Tibial artery (tissue), 4 donors: Measurements from ENCODE around the gene TMEM233.

Experiments used
- DNase-seq, 2 donors: peaks; one replicate each; pipeline ENCODE4 v3.0.0-alpha.2; 2019
- H3K27ac ChIP-seq, 2 donors: fragments of 200-600 bp; sonication (generic) in 1 of 2; 1 replicate in 1 of 2; 2 replicates in 1 of 2; pipeline ENCODE4 v1.5.1; 2018 to 2019; ENCODE audit warnings: mild to moderate bottlenecking in 1 of 2
- H3K27me3 ChIP-seq, 2 donors: fragments of 200-600 bp; sonication (generic) in 1 of 2; one replicate each; pipeline versions ENCODE4 v1.5.1 to v1.6.0; 2016 to 2019
- H3K36me3 ChIP-seq, 3 donors: fragments of 200-600 bp; sonication (generic) in 2 of 3; one replicate each; pipeline ENCODE4 v1.5.1; 2016 to 2019; ENCODE audit warnings: mild to moderate bottlenecking in 2 of 3
- H3K4me1 ChIP-seq, 4 donors: fragments of 200-600 bp; sonication (generic) in 2 of 4; 1 replicate in 3 of 4; 2 replicates in 1 of 4; pipeline ENCODE4 v1.5.1; 2016 to 2019
- H3K4me3 ChIP-seq, 2 donors: fragments of 200-600 bp; sonication (generic) in 1 of 2; 1 replicate in 1 of 2; 2 replicates in 1 of 2; pipeline ENCODE4 v1.5.1; 2018 to 2019; ENCODE audit warnings: mild to moderate bottlenecking in 2 of 2
- H3K9me3 ChIP-seq, 3 donors: fragments of 200-600 bp; sonication (generic) in 1 of 3; one replicate each; pipeline ENCODE4 v1.5.1; 2016 to 2019
- intact Hi-C: fragments of 100-400 bp; cut with DNase I; formaldehyde crosslinking; loops from one replicate; pipeline ENCODE4 v1.15.0; 2023; ENCODE audit warnings: low total_unique reads
- TF ChIP-seq, protein P1 (sequence below), 2 experiments: fragments of 200-600 bp in 1 of 2; fragments of 450-650 bp in 1 of 2; IDR thresholded peaks; one replicate each; pipeline ENCODE4 v1.5.1; 2017 to 2019; ENCODE audit warnings: antibody characterized with exemption in 2 of 2, mild to moderate bottlenecking in 1 of 2, moderate library complexity in 1 of 2

TMEM233 gene

DNA sequence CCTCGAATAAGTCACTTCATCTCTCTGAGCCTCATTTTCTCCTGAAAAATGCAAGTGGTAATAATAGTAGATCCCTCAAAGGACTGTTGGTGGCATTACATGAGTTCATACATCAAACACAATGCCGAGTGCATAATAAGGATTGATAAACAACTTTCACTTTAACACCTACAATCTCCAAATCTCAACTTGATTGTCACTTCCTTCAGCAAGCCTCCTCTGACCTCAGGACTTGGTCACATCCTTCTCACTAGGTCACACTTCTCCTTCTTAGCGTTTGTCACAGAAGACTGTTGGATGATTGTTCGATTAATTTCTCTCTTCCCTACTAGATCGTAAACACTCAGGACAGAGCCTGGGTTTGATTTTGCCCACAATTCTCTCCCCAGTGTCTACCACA is 66.5 kb downstream of the TMEM233 start:
- DNase-seq: no peak
- intact Hi-C loops: no loop called here
- TF ChIP-seq, protein P1, sequence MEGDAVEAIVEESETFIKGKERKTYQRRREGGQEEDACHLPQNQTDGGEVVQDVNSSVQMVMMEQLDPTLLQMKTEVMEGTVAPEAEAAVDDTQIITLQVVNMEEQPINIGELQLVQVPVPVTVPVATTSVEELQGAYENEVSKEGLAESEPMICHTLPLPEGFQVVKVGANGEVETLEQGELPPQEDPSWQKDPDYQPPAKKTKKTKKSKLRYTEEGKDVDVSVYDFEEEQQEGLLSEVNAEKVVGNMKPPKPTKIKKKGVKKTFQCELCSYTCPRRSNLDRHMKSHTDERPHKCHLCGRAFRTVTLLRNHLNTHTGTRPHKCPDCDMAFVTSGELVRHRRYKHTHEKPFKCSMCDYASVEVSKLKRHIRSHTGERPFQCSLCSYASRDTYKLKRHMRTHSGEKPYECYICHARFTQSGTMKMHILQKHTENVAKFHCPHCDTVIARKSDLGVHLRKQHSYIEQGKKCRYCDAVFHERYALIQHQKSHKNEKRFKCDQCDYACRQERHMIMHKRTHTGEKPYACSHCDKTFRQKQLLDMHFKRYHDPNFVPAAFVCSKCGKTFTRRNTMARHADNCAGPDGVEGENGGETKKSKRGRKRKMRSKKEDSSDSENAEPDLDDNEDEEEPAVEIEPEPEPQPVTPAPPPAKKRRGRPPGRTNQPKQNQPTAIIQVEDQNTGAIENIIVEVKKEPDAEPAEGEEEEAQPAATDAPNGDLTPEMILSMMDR (IDR thresholded peaks at IDR 0.05): no peak

DNA sequence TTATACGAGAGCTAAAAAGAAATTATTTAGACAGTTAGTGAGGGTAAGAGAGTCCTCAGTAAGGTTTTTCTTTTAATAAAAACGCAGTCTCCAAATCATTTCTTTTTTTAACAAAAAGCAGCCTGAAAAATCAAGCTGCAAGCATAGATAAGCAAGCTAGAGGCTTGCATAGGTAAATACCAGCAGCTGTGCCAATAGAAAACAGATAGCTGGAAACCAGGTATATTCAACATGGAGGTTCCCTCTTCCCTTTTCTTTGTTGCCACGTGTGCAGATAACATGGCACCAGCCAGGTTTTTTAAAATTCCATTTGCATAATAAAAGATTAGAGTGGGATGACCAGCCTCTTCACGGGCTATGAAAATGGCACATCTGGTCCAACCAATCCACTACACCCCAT is 68.3 kb downstream of the TMEM233 start:
- no peak overlapping the region for H3K4me3 ChIP-seq
- H3K9me3 ChIP-seq: no peaks in the 10 kb centered on the region
- peaks cover 0 to 6% (median 2%) of the 10 kb centered on the region in 4 donors for H3K4me1 ChIP-seq
- intact Hi-C loops: no loop called here
- H3K27ac ChIP-seq: no peak overlapping the region
- H3K27me3 ChIP-seq: no peaks in the 10 kb centered on the region
- TF ChIP-seq, protein P1 (IDR thresholded peaks at IDR 0.05): no peak
- no peaks in the 10 kb centered on the region for H3K36me3 ChIP-seq
- no peak for DNase-seq

More for the DNA sequence above, 66.5 kb downstream of the TMEM233 start:
- H3K4me3 ChIP-seq: no peak overlapping the region
- H3K27ac ChIP-seq: no peak overlapping the region
- no peaks in the 10 kb centered on the region for H3K4me1 ChIP-seq
- H3K27me3 ChIP-seq: no peaks in the 10 kb centered on the region
- no peaks in the 10 kb centered on the region for H3K36me3 ChIP-seq
- H3K9me3 ChIP-seq: no peaks in the 10 kb centered on the region

DNA sequence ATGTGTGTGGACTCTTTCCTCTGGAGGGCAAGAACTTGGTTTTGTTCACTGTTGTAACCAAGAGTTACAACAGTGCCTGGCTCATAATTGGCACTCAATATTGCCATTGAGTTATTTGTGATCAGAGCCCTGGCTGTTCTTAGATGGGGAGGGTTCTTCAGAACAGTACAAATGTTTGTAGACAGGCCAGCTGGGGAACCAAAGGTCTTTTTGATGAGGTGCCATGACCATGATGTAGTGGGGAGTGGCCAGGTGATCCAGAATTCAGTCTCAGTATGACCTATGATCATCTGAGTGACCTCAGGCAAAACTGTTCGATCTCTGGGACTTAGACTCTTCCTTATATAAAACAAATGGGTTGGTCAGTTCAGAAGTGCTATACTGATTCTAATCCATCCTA is 71.1 kb downstream of the TMEM233 start:
- Histone ChIP-seq H3K36me3 (no peaks in the 10 kb centered on the region), H3K9me3 (no peaks in the 10 kb centered on the region), H3K27ac (no peak overlapping the region), H3K4me3 (no peak overlapping the region), H3K27me3 (no peaks in the 10 kb centered on the region), H3K4me1 (peaks cover 0 to 23% (median 12%) of the 10 kb centered on the region in 4 donors)
- DNase-seq: no peak
- intact Hi-C loops: no loop called here
- TF ChIP-seq, protein P1 (IDR thresholded peaks at IDR 0.05): no peak

DNA sequence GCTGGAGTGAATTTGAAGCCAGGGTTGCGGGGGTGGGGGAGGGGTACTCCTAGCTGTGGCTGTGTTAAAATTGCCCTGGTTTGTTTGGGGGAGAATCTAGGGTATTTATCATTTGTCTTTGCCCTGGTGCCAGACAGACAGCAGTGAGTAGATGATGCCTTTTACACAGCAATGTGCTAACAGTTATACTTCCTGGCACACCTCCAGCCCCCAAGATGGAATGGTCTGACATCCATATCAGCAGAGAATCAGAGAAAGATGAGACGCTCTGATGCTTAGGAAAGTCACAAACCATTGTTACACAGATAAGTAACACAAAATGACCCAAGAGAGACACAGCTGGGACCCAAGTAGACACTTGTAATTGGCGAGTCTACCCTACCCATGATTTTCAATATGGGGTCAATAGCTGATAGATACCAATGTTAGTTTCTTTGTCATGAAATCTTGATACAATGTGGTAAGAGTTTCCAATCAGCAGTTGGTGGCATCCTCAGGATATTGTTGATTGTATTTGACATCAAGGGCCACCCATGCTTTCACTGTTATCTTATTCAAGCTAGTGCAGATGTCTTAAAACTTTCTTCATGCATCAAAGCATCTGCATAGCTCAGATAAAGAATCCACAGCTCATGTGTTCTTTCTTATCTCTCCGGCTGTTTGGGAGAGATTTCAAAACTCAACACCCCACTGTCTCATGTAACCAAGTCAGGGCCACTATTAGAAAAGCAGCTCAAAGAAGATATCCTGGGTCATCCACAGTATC is 71.8 kb downstream of the TMEM233 start:
- Histone ChIP-seq H3K36me3 (no peaks in the 10 kb centered on the region), H3K9me3 (no peaks in the 10 kb centered on the region), H3K27ac (no peak overlapping the region), H3K27me3 (no peaks in the 10 kb centered on the region), H3K4me3 (no peak overlapping the region), H3K4me1 (peaks cover 0 to 30% (median 15%) of the 10 kb centered on the region in 4 donors)
- no peak for DNase-seq
- TF ChIP-seq, protein P1 (IDR thresholded peaks at IDR 0.05): no peak
- intact Hi-C loops: no loop called here

DNA sequence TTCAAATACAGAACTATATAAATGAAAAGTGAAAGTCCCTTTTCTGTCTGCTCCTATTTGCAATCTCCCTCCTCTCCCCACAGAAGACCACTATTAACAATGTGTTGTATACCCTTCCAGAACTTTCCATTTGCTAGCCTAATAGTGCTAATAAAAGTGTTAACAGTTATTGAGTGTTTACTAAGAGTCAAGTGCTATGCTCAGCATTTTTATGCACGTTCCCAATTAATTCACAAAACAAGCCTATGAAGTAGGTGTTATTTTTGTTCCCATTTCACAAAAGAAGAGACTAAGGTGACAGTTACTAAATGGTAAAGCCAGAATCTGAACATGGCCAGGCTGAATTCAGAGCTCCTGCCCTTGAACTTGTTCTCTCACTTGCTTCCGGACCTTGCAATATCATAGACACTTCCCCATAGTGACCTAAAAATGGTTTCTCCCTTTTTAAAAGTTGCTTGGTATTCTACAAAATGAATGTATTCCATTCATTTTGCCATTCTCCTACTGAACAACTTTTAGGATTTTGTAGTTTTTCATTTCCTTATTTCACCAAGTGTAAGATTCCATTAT is 72.7 kb downstream of the TMEM233 start:
- intact Hi-C loops: no loop called here
- H3K27me3 ChIP-seq: no peaks in the 10 kb centered on the region
- H3K36me3 ChIP-seq: peaks cover 0 to 5% (median 3%) of the 10 kb centered on the region in 3 donors
- no peak for DNase-seq
- peaks cover 0 to 31% (median 17%) of the 10 kb centered on the region in 4 donors for H3K4me1 ChIP-seq
- H3K9me3 ChIP-seq: no peaks in the 10 kb centered on the region
- TF ChIP-seq, protein P1 (IDR thresholded peaks at IDR 0.05): no peak
- H3K4me3 ChIP-seq: no peak overlapping the region
- H3K27ac ChIP-seq: no peak overlapping the region
